ENCODE data around the gene SASH1.

DNA sequence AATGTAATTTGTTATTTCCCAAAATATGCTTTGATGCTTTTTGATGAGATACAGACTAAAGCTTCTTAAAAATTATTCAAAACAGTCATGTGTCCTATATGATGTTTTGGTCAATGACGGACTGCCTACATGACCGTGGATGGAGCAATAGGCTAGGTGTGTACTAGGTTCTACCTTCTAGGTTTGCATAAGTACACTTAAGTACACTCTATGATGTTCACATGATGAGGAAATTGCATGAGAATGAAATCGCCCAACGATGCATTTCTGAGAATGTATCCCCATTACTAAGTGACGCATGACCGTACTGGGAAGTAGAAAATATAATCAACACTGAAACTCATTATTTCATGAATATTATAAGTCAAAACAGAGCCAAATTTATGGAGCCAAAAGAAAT is 252.9 kb downstream of the SASH1 start:
- TF ChIP-seq, protein P1, sequence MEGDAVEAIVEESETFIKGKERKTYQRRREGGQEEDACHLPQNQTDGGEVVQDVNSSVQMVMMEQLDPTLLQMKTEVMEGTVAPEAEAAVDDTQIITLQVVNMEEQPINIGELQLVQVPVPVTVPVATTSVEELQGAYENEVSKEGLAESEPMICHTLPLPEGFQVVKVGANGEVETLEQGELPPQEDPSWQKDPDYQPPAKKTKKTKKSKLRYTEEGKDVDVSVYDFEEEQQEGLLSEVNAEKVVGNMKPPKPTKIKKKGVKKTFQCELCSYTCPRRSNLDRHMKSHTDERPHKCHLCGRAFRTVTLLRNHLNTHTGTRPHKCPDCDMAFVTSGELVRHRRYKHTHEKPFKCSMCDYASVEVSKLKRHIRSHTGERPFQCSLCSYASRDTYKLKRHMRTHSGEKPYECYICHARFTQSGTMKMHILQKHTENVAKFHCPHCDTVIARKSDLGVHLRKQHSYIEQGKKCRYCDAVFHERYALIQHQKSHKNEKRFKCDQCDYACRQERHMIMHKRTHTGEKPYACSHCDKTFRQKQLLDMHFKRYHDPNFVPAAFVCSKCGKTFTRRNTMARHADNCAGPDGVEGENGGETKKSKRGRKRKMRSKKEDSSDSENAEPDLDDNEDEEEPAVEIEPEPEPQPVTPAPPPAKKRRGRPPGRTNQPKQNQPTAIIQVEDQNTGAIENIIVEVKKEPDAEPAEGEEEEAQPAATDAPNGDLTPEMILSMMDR (IDR thresholded peaks at IDR 0.05 in 2 of 3, conservative IDR thresholded peaks at IDR 0.05 in 1 of 3; ENCODE audit: borderline replicate concordance in 1 of 3, insufficient read depth in 1 of 3, low read depth in 2 of 3, low read length in 2 of 3), result no peak
- TF ChIP-seq, protein P2, sequence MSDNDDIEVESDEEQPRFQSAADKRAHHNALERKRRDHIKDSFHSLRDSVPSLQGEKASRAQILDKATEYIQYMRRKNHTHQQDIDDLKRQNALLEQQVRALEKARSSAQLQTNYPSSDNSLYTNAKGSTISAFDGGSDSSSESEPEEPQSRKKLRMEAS (IDR thresholded peaks at IDR 0.05), result no peak
- TF ChIP-seq, protein P3, sequence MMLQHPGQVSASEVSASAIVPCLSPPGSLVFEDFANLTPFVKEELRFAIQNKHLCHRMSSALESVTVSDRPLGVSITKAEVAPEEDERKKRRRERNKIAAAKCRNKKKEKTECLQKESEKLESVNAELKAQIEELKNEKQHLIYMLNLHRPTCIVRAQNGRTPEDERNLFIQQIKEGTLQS (IDR thresholded peaks at IDR 0.05), result no peak
- no peak for TF ChIP-seq JUND (IDR thresholded peaks at IDR 0.05)
- TF ChIP-seq, protein P4, sequence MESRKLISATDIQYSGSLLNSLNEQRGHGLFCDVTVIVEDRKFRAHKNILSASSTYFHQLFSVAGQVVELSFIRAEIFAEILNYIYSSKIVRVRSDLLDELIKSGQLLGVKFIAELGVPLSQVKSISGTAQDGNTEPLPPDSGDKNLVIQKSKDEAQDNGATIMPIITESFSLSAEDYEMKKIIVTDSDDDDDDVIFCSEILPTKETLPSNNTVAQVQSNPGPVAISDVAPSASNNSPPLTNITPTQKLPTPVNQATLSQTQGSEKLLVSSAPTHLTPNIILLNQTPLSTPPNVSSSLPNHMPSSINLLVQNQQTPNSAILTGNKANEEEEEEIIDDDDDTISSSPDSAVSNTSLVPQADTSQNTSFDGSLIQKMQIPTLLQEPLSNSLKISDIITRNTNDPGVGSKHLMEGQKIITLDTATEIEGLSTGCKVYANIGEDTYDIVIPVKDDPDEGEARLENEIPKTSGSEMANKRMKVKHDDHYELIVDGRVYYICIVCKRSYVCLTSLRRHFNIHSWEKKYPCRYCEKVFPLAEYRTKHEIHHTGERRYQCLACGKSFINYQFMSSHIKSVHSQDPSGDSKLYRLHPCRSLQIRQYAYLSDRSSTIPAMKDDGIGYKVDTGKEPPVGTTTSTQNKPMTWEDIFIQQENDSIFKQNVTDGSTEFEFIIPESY (IDR thresholded peaks at IDR 0.05; ENCODE audit: extremely low read depth, insufficient replicate concordance, low read length), result no peak
- TF ChIP-seq SP1 (IDR thresholded peaks at IDR 0.05; ENCODE audit: low read depth), result no peak
- TF ChIP-seq, protein P5, sequence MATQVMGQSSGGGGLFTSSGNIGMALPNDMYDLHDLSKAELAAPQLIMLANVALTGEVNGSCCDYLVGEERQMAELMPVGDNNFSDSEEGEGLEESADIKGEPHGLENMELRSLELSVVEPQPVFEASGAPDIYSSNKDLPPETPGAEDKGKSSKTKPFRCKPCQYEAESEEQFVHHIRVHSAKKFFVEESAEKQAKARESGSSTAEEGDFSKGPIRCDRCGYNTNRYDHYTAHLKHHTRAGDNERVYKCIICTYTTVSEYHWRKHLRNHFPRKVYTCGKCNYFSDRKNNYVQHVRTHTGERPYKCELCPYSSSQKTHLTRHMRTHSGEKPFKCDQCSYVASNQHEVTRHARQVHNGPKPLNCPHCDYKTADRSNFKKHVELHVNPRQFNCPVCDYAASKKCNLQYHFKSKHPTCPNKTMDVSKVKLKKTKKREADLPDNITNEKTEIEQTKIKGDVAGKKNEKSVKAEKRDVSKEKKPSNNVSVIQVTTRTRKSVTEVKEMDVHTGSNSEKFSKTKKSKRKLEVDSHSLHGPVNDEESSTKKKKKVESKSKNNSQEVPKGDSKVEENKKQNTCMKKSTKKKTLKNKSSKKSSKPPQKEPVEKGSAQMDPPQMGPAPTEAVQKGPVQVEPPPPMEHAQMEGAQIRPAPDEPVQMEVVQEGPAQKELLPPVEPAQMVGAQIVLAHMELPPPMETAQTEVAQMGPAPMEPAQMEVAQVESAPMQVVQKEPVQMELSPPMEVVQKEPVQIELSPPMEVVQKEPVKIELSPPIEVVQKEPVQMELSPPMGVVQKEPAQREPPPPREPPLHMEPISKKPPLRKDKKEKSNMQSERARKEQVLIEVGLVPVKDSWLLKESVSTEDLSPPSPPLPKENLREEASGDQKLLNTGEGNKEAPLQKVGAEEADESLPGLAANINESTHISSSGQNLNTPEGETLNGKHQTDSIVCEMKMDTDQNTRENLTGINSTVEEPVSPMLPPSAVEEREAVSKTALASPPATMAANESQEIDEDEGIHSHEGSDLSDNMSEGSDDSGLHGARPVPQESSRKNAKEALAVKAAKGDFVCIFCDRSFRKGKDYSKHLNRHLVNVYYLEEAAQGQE (IDR thresholded peaks at IDR 0.05; ENCODE audit: low read depth), result no peak
- TF ChIP-seq EZH2phosphoT487 (IDR thresholded peaks at IDR 0.05; ENCODE audit: borderline replicate concordance), result no peak
- no peak for TF ChIP-seq POLR2A (IDR thresholded peaks at IDR 0.05; ENCODE audit: borderline replicate concordance, extremely low read depth, insufficient read depth, insufficient read length)
- no peak for TF ChIP-seq YY1 (IDR thresholded peaks at IDR 0.05; ENCODE audit: extremely low read depth, insufficient replicate concordance, low read depth, low read length)
- no peak for TF ChIP-seq POLR2AphosphoS5 (IDR thresholded peaks at IDR 0.05; ENCODE audit: low read depth, low read length)
- no peak for TF ChIP-seq EGR1 (IDR thresholded peaks at IDR 0.05; ENCODE audit: low read depth)
